IPS-15b (cell line): ENCODE data around the gene NRXN3.
"Not testable (repeated sequence)": the region's sequence is repeated elsewhere in the genome, so short reads cannot be mapped to it uniquely, and the experiment has no call there.

Source experiments
- H3K27me3 ChIP-seq: one replicate; pipeline ENCODE4 v1.6.1; 2013; ENCODE audit warnings: low read length; ENCODE audit not compliant: control insufficient read depth, insufficient read depth
- H3K36me3 ChIP-seq: one replicate; pipeline ENCODE4 v1.6.1; 2013; ENCODE audit warnings: low read length; ENCODE audit not compliant: control insufficient read depth, insufficient read depth
- H3K4me1 ChIP-seq: one replicate; pipeline ENCODE4 v1.6.1; 2013; ENCODE audit warnings: mild to moderate bottlenecking, low read length; ENCODE audit not compliant: control insufficient read depth, insufficient read depth
- H3K4me3 ChIP-seq: one replicate; pipeline ENCODE4 v1.5.1; 2013; ENCODE audit warnings: low read depth, low read length
- H3K9ac ChIP-seq: one replicate; pipeline ENCODE4 v1.6.1; 2013; ENCODE audit warnings: low read depth, mild to moderate bottlenecking, low read length
- H3K9me3 ChIP-seq: one replicate; pipeline ENCODE4 v1.6.1; 2013; ENCODE audit warnings: mild to moderate bottlenecking, low read length; ENCODE audit not compliant: control insufficient read depth, insufficient read depth

The NRXN3 gene

GRCh38 chr14:78425782-78426181, 255.6 kb downstream of the NRXN3 start:
- Histone ChIP-seq H3K4me3 (no peak overlapping the region), H3K9me3 (no peaks in the 10 kb centered on the region), H3K4me1 (no peaks in the 10 kb centered on the region), H3K27me3 (no peaks in the 10 kb centered on the region), H3K9ac (no peak overlapping the region), H3K36me3 (no peaks in the 10 kb centered on the region)

- Histone ChIP-seq H3K4me3 (no peak overlapping the region), H3K9ac (no peak overlapping the region), H3K4me1 (no peaks in the 10 kb centered on the region), H3K36me3 (no peaks in the 10 kb centered on the region), H3K27me3 (no peaks in the 10 kb centered on the region), H3K9me3 (no peaks in the 10 kb centered on the region)
Observed at GRCh38 chr14:78432046-78432445, 261.9 kb downstream of the NRXN3 start.

GRCh38 chr14:78437448-78437847, 267.3 kb downstream of the NRXN3 start:
- H3K36me3 ChIP-seq, H3K4me3 ChIP-seq, H3K4me1 ChIP-seq, H3K9ac ChIP-seq, H3K9me3 ChIP-seq, H3K27me3 ChIP-seq: not testable (repeated sequence)

GRCh38 chr14:78440356-78440894, 270.3 kb downstream of the NRXN3 start:
- no peak overlapping the region for H3K4me3 ChIP-seq
- no peak overlapping the region for H3K9ac ChIP-seq
- no peaks in the 10 kb centered on the region for H3K36me3 ChIP-seq
- no peaks in the 10 kb centered on the region for H3K4me1 ChIP-seq
- H3K9me3 ChIP-seq: no peaks in the 10 kb centered on the region
- H3K27me3 ChIP-seq: no peaks in the 10 kb centered on the region

- no peaks in the 10 kb centered on the region for H3K4me1 ChIP-seq
- no peak overlapping the region for H3K4me3 ChIP-seq
- no peaks in the 10 kb centered on the region for H3K9me3 ChIP-seq
- no peaks in the 10 kb centered on the region for H3K27me3 ChIP-seq
- H3K9ac ChIP-seq: no peak overlapping the region
- no peaks in the 10 kb centered on the region for H3K36me3 ChIP-seq
Observed at GRCh38 chr14:78443834-78444233, 273.7 kb downstream of the NRXN3 start.

DNA sequence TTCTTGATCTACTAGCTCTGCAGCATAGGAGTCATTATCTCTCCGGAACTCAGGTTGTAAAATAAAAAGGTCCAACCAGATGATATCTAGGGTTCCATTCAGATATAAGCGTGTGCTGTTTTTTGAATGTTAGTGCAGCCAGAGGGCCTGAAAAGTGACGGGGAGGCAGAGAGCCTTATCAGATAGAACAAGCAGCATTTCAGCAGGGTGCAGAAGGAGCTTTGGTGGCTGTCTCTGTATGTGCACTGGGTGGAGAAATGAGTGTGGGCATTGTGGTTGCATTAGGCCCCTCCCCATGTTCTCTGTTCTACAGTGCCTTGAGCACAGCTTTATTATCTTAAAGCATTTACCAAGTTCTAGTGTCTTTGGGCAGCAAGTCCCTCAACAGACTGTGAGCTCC, 275.1 kb downstream of the NRXN3 start:
- no peaks in the 10 kb centered on the region for H3K36me3 ChIP-seq
- no peaks in the 10 kb centered on the region for H3K27me3 ChIP-seq
- H3K9me3 ChIP-seq: no peaks in the 10 kb centered on the region
- no peak overlapping the region for H3K9ac ChIP-seq
- H3K4me3 ChIP-seq: no peak overlapping the region
- H3K4me1 ChIP-seq: no peaks in the 10 kb centered on the region

- H3K36me3 ChIP-seq: no peaks in the 10 kb centered on the region
- H3K9me3 ChIP-seq: no peaks in the 10 kb centered on the region
- no peak overlapping the region for H3K9ac ChIP-seq
- H3K27me3 ChIP-seq: no peaks in the 10 kb centered on the region
- H3K4me3 ChIP-seq: no peak overlapping the region
- H3K4me1 ChIP-seq: no peaks in the 10 kb centered on the region
Observed at GRCh38 chr14:78446807-78447206, 276.6 kb downstream of the NRXN3 start.

- Histone ChIP-seq H3K36me3 (no peaks in the 10 kb centered on the region), H3K4me1 (no peaks in the 10 kb centered on the region), H3K9me3 (no peaks in the 10 kb centered on the region), H3K4me3 (no peak overlapping the region), H3K9ac (no peak overlapping the region), H3K27me3 (no peaks in the 10 kb centered on the region)
Observed at GRCh38 chr14:78448164-78449094, 278.3 kb downstream of the NRXN3 start.

GRCh38 chr14:78450669-78451318, 280.6 kb downstream of the NRXN3 start:
- no peaks in the 10 kb centered on the region for H3K36me3 ChIP-seq
- H3K27me3 ChIP-seq: no peaks in the 10 kb centered on the region
- no peaks in the 10 kb centered on the region for H3K9me3 ChIP-seq
- H3K4me3 ChIP-seq: no peak overlapping the region
- no peaks in the 10 kb centered on the region for H3K4me1 ChIP-seq
- H3K9ac ChIP-seq: no peak overlapping the region

DNA sequence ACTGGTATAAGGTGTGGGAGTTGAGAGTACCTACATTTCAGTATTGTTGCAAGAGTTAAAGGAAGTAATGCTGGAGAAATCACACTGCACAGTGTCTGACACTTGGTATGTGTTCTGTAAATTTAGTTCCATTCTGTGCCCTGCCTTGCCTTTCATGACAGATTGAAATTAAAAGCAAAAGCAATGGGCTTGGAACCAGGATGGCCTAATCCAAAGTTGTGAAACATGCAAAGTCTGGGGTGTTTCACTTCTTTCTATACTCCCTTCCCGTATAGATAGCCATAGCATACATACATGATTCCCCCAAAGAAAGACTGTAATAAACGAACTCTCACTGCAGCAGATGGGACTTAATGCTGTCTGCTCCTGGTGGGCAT, 281.1 kb downstream of the NRXN3 start:
- no peak overlapping the region for H3K4me3 ChIP-seq
- H3K27me3 ChIP-seq: no peaks in the 10 kb centered on the region
- H3K4me1 ChIP-seq: no peaks in the 10 kb centered on the region
- H3K9ac ChIP-seq: no peak overlapping the region
- H3K36me3 ChIP-seq: no peaks in the 10 kb centered on the region
- H3K9me3 ChIP-seq: no peaks in the 10 kb centered on the region

DNA sequence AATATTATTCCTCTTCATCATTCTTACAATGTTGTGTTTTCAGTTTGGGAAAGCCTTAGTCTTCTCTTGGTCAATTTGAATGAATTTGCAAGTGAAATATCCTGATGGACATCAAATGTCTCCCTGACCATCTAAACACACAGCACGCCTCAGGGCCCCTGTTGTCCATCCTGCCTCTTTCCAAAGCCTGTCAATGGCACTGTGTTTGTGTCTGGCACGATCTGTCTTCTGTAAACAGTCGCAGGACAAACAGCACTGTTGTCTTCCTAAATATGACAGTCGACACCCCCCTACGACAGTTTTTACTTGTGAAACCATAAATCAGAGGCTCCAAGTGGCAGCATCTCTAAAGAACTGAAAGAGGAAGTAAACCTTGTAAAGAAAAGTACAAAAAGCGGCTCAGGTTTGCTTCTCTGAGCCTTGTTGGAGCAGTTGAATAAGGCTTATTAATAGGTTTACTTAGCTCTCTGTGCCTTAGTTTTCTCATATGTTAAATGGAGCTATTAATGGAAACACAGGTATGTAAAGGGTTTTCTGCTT, 285.8 kb downstream of the NRXN3 start:
- H3K9me3 ChIP-seq: no peaks in the 10 kb centered on the region
- no peaks in the 10 kb centered on the region for H3K27me3 ChIP-seq
- H3K36me3 ChIP-seq: no peaks in the 10 kb centered on the region
- H3K4me1 ChIP-seq: no peaks in the 10 kb centered on the region
- H3K9ac ChIP-seq: no peak overlapping the region
- no peak overlapping the region for H3K4me3 ChIP-seq

DNA sequence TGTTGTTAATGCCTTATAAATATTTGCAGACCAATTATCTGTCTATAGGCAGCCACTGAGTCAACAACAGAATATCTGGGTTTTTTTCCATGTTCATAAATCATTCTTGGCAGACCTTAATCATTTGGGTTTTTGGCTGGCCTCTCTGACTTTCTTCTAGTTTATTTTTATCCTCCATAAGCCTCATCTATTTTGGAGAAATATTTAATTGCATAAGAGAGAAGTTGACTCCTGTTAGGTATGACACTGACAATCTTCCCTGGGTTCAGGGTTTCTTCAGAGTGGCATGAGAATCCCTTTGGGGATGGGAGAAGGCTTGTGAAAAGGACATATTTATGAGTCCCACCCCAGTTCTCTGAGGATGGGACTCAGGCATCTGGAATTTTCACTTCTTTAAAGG, 299.8 kb downstream of the NRXN3 start:
- no peaks in the 10 kb centered on the region for H3K27me3 ChIP-seq
- H3K4me3 ChIP-seq: no peak overlapping the region
- no peaks in the 10 kb centered on the region for H3K9me3 ChIP-seq
- no peaks in the 10 kb centered on the region for H3K4me1 ChIP-seq
- H3K9ac ChIP-seq: no peak overlapping the region
- H3K36me3 ChIP-seq: no peaks in the 10 kb centered on the region
